COLO829 (cell line): ENCODE data around the gene PRIM2.
"Not testable (repeated sequence)": the region's sequence is repeated elsewhere in the genome, so short reads cannot be mapped to it uniquely, and the experiment has no call there.

Experiments used
- DNase-seq: peaks from one replicate; pipeline ENCODE4 v3.0.0; 2012; ENCODE audit warnings: low spot score

Gene PRIM2, protein sequence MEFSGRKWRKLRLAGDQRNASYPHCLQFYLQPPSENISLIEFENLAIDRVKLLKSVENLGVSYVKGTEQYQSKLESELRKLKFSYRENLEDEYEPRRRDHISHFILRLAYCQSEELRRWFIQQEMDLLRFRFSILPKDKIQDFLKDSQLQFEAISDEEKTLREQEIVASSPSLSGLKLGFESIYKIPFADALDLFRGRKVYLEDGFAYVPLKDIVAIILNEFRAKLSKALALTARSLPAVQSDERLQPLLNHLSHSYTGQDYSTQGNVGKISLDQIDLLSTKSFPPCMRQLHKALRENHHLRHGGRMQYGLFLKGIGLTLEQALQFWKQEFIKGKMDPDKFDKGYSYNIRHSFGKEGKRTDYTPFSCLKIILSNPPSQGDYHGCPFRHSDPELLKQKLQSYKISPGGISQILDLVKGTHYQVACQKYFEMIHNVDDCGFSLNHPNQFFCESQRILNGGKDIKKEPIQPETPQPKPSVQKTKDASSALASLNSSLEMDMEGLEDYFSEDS

DNA sequence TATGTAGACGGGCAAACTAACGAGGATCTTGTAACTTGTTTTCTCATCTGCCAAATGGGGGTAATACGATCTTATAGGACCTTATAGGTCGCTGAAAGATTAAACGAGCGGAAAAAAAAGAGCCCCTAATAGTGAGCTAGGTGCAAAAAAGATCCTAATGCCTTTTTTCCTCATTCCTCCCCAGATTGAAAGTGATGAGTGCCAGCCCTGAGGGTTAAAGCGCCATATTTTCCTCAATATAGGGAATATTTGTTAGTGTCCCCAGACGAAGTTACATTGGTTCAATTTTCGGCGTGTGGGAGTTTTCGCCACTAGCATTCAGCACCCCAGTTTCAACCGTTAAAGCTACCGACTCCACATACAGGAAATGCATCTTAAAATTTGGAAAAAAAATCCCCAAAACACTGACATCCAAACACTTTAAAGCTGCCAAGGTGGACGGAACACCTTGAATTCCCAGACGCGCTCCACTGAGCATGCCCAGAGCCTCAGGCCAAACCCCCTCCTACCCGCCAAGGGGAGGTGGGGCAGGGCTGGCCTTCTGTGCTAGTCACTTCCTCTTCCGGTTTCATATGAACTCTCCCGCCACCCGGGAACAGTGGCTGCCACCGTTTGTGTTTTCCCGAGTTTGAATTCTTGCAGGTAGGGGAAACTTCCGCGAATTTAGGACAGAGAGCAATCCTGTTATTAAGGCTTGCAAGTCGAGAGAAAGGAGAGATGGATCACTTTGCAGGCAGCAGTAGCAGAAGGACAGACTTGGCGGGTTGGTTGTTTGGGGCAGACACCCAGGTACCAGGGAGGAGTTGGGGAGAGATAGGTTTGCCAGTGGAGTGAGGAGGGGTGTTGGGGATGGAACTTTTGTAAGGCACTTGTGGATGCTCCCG, at the start of gene PRIM2:
Gene PRIM2 (plus strand): TSS at position 571 of the 884 bp plus-strand sequence. CDS start 816 bp downstream, outside the sequence.
- peak; percentile 85 for DNase-seq

DNA sequence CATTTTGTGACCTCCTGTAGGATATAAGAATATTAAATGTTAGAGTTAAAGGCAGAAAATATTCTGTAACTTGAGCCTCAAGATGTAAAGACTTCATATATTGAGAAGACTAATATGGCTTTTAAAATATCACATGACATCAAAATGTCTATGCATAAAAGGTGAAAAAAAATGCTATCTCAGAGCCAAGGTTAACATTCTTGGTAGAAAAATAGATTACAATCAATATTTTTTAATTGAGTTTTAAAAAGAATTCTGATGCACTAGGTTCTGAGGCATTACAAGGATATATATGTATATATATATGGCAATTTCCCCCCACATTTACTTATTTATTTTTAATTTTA, 49.2 kb upstream of the PRIM2 start:
- DNase-seq = no peak

DNA sequence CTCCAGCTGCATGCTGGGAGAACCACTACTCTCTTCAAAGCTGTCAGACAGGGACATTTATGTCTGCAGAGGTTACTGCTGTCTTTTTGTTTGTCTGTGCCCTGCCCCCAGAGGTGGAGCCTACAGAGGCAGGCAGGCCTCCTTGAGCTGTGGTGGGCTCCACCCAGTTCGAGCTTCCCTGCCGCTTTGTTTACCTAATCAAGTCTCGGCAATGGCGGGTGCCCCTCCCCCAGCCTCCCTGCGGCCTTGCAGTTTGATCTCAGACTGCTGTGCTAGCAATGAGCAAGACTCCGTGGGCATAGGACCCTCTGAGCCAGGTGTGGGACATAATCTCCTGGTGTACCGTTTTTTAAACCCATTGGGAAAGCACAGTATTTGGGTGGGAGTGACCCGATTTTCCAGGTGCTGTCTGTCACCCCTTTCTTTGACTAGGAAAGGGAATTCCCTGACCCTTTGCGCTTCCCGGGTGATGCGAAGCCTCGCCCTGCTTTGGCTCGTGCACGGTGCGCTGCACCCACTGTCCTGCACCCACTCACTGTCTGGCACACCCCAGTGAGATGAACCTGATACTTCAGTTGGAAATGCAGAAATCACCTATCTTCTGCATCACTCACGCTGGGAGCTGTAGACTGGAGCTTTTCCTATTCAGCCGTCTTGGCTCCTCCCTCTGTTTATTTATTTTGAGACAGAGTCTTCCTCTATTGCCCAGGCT, 43.2 kb upstream of the PRIM2 start:
- not testable (repeated sequence) for DNase-seq

DNA sequence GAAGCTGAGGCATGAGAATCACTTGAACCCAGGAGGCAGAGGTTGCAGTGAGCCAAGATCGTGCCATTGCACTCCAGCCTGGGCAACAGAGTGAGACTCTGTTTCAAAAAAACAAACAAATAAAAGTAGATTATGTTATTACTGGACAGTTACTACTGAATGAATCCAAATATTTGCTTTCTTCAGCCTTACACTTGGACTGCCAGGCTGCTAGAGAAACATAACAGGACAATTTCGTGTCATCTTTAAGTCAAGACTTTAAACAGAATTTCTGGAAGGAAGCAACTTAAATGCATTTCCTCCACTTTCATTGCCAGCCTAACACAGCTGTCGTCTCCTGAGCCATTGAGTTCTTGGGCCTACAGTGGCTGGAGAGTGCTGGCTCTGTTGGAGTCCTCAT, 42.0 kb upstream of the PRIM2 start:
- no peak for DNase-seq

DNA sequence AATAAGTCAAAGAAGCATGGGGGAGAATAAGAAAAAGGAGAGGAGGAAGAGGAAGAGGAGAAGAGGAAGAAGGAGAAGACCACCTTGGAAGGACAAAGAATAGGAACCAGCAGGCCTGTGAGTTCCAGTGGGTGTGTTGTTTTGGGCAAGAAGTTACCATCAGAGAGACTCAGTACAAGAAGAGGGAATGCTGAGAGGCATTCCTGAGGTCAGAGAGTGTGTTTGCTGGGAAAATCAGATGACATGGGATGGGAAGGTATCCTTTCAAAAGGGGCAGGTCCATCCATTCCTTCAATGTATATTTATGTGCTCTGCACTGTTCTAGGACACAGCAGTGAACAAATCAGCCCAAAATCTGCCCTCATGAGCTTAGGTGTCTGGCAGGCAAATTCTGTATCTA, 40.5 kb upstream of the PRIM2 start:
- no peak for DNase-seq

DNA sequence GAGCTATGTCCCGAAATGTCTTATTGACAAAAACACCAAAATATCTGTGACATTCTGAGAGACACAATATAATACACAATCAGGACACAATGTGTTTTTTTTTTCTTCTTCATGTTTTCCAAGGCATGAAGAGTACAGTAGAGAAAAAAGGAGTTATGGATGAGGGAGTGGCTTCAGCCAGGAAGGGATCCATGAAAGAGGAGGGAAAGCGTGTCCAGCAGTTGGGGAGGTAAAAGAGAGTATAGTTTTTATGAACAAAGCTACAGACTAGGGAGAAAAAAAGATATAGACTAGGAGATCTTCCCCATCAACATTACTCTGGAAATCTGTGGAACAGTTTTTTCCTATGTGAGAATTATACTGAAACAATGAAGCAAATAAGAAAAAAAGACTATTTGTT, 38.9 kb upstream of the PRIM2 start:
- no peak for DNase-seq

DNA sequence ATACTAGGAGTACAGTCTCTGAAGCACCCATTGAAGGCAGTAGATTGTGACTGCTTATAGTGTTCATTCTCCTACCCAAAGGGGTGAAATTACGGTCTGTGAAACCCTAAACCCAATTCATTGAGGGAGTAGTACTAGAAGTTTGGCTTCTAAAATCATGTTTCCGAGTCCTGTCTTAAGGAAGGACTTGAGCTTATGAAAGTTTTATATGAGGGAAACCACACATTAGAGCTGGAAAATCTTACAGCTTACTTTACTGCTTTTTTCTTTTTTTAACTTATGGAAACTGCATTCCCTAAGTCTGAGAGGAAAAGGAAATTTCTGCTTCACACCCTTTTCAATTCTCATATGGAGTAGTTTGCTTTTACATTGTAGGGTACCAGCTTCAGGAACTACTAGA, 38.4 kb upstream of the PRIM2 start:
- DNase-seq = no peak

DNA sequence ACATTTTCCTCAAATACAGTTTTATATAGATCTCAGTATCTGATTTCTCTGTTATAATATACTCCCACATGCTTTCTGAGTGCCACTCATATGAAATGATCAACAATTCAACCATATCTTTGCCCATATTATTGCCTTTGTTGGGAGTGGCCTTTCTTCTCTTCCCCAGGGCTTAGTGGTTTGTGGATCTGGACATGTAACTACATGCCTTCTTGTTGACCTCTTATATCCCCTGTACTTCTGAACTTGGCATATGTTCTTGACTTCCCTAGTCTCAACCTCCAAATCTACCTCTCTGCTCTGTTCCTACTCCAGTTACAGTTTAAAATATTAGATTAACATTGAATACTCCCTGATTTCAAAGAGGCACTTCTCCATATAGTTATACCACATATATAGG, 34.3 kb upstream of the PRIM2 start:
- no peak for DNase-seq

DNA sequence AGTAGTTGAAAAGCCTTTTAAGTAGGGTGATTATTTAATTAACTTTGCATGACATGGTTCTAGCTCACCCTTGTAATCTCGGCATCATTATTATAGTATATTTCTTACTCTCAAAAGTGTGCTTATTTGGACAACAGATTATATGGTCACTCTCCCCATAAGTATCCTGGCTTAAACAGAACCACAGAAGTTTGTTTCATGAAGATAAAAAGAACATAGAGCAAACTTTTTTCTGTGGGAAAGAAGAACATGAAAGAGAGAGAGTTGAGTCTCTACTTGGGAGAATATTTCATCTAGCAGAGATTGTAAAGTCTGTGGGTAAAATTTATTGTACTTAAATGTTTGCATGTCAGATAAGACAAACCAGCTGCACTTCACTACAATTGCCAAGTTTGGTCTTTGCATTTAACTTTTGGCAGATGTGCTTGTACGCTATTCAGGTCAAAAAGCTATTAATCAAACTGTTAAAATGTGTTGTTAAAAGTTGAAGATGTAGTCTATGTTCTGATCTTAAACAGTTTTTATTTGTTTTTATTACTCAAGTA, 33.4 kb upstream of the PRIM2 start:
- DNase-seq = no peak

DNA sequence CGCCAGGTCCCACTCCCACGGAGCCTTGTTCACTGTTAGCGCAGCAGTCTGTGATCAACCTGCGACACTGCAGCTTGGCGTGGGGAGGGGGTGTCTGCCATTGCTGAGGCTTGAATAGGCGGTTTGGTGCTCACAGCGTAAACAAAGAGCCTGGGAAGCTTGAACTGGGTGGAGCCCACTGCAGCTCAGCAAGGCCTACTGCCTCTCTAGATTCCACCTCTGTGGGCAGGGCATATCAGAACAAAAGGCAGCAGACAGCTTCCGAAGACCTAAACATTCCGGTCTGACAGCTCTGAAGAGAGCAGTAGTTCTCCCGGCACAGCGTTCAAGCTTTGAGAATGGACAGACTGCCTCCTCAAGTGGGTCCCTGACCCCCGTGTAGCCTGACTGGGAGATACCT, 29.3 kb upstream of the PRIM2 start:
- DNase-seq = not testable (repeated sequence)

DNA sequence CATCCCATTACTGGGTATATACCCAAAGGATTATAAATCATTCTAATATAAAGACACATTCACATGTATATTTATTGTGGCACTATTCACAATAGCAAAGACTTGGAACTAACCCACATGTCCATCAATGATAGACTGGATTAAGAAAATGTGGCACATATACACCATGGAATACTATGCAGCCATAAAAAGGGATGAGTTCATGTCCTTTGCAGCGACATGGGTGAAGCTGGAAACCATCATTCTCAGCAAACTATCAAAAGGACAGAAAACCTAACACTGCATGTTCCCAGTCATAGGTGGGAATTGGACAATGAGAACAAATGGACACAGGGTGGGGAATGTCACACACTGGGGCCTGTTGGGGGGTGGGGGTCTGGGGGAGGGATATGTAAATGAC, 24.0 kb upstream of the PRIM2 start:
- DNase-seq = not testable (repeated sequence)

DNA sequence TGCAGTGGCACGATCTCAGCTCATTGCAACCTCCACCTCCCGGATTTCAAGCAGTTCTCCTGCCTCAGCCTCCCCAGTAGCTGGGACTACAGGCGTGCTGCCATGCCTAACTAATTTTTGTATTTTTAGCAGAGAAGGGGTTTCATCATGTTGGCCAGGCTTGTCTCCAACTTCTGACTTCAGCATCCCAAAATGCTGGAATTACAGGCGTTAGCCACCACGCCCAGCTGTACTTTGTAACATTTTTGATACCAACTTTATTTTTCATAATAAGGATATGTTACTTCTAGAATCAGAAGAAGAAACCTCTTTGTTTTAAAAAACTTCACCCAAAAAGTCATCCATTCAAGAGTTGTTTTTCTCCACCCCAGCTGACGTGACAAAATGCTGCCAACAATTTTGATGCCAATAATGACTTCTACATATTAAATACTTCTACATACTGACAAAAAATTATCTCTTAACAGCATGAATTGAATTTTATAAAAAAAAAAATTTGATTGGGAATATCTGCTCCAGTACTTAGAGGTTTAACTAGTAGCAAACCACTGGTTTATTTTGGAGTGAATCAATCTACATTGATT, 22.5 kb upstream of the PRIM2 start:
- no peak for DNase-seq

DNA sequence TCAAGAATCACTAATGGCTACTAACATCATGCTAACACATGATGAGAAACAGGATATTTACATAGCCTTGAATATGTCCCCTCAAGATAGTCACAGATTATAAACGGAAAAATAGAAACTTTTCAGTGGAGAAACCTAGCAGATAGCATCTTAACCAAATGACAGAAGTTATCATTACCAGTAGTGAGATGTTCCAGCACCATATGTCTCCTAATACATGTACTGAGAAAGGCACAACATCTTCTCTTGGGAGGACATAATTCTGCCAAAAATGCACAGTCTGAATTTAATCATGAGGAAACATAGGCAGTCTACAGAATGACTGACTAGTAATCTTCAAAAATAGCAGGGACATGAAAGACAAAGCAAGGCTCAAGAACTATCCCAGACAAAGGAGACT, 19.9 kb upstream of the PRIM2 start:
- no peak for DNase-seq

DNA sequence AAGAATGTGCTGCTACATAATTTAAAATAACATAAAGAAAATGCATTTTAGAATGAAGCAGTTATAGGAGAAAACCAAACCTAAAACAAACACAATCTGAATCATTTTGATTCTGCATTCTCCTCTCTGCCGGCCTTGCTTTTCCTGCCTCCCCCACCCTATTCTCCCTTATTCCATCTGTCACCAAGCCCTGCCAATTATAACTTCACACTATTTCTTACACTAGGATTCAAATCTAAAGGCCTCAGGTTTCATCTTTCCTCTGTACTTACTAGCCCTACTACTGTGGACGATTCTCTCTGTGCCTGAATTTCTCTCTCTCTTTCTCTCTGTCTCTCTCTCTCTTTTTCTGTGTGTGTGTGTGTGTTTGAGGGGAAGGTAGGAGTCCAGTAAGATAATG, 18.7 kb upstream of the PRIM2 start:
- no peak for DNase-seq

DNA sequence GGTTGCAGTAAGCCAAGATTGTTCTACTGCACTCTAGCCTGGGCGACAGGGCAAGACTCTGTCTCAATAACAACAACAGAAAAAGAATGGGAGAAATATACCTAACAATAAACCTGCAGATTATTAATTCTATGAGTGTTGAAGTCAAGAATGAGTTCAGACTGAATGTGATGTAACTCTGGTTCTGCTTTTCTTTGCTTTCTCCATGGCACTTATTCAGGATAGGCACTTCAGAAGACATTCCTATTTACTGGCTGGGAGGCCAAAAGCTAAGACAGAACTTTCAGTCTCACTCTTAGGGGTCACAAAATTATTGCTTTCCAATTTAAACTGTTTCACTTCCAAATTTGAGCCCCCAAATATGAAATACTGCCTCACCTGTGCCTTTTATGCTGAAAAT, 15.7 kb upstream of the PRIM2 start:
- no peak for DNase-seq

DNA sequence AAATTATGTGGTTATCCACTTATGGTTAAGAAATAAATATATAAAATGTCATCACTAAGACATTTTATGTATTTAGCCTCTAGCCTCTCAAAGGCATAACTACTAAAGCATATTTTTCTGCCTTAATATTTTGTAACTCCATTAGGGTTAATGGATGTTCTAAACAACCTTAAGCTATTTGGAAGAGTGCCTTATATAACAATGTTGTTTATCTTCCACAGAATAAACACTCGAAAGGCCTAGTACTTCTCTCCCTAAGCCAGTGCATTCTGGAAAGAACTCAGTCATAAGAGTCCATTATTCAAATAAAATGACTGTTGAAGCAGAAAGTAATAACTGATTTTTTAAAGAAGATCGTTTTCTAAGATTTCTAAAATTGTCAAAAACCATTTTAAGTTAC, 15.0 kb upstream of the PRIM2 start:
- DNase-seq = no peak

DNA sequence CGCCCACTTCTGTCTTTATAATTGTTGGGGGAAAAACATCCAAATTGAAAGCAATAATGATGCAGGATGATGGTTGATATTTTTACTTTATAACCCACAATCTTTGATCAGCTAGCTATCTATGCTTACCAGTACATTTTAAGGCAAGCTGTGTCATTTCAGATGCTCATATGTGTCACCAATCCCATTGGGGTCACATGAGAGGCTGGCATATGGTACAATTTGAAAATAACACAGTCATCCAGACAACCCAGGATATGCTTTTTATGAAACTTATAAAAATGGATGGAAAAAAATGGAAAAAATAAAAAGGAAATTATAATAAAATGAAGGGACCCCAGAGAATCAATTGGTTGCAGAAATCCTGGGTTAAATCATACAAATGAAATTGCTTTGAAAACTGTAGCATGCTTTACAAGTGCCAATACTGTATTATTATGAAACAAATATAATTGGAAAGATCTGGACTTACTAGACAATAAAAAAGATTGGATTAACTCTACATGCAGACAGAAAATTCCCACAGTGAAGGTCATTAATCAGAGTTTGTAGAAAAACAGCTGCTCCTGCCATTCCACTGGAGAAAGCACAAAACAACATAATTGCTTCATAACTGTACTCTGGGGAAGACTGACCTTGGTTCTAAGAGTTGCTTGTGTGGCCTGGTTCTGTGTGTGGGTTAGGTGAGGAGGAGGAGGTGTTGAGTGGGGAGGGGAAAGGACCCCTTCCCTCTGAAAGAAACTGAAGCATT, 13.3 kb upstream of the PRIM2 start:
- DNase-seq = no peak

DNA sequence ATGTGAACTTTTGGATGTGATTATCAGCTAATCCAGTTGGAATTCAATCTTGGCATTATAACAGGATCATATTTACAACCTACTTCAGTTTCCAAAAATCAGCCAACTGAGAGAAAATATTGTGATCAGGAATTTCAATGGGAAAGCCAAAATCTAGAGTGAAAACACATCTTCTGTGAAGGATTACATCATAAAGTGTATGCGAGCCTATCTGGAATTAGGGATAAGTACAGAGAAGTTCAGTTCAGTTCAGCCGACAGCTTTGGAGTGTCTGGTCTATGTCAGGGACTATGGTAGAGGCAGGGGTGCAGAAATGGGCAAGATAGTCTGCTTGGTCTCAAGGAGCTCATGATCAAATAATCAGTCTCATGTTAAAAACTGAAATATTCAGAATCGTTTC, 12.3 kb upstream of the PRIM2 start:
- DNase-seq = no peak

DNA sequence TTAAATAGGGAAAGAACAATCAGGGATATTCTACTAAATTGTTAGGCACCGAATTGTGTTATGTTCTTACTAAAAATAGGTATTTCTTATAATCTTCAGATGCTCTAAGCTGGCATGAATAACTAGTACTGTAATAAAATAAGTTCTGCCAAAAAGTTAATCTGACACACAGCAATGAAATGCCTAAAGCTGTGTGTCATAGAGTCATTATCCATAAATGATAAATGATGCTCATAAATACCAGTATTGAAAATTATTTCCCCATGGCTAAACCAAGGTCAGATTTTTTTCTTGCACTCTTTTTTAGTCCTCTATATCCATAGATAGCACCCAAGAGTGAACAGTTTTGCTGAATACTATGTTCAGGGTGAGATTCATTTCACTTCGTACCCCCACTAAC, 11.7 kb upstream of the PRIM2 start:
- DNase-seq = no peak

DNA sequence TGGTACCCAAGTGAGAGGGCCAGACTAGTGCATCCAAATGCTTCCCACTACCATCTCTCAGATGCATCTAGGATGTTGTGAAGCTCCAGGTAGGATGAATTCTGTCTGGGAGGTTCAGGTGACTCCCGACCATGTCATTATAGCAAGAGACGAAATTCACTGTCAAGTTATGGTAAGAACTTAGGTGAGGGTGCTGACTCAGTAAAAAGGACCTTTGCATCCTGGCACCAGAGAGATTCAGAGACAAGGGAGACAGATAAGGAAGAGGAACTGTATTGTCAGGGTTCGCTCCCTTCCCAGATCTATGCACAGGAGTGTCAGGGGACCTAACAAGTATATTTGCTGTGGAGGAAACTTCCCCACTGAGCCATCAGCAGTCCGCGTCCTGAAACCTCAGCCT, 11.2 kb upstream of the PRIM2 start:
- DNase-seq = no peak

DNA sequence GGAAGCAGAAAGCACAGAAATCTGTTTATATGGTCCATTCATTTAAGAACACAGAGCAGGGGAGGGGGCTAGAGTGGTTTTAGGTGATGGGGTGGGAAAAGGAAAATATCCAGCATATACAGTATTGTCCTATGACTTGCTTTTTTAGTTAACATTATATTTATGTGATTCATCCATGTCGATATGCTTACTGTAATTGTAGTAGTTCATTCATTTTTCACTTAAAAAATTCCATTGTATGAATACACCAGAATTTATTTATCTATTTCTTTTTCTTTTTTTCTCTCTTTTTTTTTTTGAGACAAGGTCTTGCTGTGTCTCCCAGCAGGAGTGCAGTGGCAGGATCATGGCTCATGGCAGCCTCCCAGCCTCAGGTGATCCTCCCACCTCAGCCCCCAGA, 9.6 kb upstream of the PRIM2 start:
- DNase-seq = no peak
